GM19324 (cell line): ENCODE measurements around the gene UAP1L1.

Source experiments
- ATAC-seq: cut with Tn5 transposase; IDR thresholded peaks from one replicate; pipeline ENCODE4 v1.9.1; 2021; ENCODE audit warnings: mild to moderate bottlenecking, moderate library complexity; ENCODE audit not compliant: unreplicated experiment, low FRiP score

Gene UAP1L1

DNA sequence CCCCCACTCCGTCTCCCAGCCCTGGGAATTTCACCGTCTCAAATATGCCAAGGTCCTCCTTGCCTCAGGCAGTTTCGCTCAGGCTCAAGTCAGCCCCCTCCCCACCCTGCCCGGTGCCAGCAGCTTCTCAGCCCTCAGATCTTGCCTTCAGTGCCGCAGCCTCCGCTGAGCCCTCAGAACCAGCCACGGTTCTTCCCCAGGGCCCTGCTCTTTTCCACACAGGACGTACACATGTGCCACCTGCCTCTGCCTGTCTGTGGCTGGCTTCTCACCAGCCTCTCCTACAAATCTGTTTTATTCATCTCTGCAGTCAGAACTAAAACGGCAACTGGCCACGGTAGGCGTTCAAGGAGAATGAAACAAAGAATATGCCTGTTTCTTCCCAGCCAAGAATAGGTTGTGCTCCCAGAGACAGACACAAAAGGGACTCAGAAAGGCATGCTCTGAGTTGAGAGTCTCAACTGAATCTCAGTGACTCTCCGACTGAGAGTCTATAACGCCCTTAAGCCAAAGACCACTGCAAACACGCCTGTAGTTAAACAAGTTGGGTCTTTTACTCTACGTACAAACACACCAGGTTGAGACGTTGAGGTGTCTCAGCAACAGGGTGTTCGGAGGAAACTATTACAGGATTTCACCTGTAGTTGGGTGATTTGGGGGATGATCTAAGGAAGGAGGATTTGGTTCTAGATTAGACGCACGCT is 51.0 kb downstream of the UAP1L1 start:
- no peak for ATAC-seq

DNA sequence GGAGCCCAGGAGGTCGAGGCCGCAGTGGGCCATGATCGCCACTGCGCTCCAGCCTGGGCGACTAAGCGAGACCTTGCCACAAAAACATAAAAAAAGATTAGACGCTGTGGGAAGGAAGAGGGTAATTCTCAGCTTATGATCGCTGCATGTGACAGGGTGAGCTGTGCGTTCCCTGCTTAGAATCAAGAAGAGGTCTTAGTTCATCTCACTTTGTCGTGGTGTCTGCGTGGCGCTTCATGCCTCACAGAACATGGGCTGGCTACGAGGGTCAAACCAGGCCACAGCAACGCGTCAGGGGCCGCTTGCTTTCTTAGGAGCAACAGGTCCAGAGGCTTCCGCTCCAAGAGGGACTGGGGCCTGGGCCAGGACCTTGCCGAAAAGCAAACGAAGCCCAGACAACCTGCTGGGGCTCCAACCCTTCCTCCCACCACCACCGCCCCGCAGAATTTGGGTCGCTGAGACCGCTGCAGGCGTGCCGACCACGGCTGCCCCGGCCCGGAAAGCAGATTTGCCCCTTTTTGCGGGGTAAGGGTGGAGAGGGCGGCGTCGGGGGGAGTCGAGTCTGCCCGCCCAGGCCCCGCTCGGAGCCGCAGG is 51.6 kb downstream of the UAP1L1 start:
- ATAC-seq = peak; percentile 14

DNA sequence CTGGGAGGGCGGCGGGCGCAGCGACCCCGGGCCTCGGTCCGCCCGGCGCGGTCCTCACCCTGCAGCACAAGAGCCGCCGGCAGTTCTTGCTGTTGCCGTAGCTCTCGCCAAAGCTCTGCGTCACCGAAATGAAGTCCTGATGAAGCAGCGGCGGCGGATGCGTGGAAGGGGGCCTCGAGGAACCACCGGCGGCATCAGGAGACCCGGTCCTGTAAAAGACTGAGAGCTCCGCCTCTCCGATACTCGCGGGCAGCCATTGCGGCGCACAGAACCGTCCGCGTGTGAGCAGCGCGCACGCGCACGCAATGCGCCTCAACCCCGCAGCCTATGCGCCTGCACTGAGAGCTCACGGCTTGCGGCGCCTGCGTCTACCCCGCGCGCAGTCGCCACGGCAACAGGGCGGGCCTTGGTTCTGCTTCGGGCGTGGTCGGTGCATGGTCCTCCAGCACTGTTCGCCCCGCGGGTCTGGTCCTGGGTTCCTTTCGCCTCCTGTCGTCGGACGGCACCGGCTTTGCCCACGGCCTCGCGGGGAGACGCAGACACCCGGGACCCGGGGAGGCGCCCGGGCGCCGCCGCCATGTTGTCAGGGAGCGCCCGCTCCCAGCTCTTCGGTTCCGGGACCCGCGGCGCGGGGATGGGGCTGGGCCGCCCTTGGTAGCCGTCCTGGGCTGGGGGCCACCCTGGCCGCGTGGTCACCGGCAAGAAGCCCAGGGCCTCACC is 52.3 kb downstream of the UAP1L1 start:
- peak; percentile 83 for ATAC-seq

DNA sequence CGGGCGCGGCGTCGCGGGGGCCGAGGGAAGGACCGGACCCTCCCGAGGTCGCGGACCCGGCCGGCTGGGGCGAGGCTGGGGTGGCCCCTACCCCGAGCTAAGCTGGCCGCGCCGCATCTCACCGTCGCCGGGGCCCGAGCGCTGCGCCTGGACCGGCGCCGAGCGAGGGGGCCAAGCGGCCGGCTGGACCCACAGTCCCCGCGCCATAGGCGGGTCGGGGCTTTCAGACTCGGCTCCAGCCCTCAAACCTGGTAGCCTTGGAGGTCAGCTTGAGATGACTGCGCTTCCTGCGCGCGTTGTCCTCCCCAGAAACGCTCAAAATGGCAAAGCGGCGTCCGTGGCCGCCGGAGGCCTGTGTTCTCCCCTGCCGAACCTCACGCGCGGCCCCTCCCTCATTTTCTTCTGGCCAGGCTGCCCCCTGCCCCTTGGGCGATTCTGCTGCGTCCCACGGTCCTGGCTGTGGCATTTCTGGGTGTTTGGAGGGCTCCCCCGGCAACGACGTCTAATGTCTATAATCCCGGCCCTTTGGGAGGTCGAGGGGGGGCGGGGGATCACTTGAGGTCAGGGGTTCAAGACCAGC is 52.9 kb downstream of the UAP1L1 start:
- no peak for ATAC-seq
